Fibroblast of skin of right quadriceps (primary cell): ENCODE data around the gene OMP.
"Not testable (repeated sequence)": the region's sequence is repeated elsewhere in the genome, so short reads cannot be mapped to it uniquely, and the experiment has no call there.

ENCODE experiments used
- DNase-seq: peaks from one replicate; pipeline ENCODE4 v3.0.0-alpha.2; 2013

Gene OMP

GRCh38 chr11:77088236-77089003, 14.2 kb upstream of the OMP start:
- DNase-seq, result no peak

GRCh38 chr11:77089004-77089545, 13.6 kb upstream of the OMP start:
- no peak for DNase-seq

DNA sequence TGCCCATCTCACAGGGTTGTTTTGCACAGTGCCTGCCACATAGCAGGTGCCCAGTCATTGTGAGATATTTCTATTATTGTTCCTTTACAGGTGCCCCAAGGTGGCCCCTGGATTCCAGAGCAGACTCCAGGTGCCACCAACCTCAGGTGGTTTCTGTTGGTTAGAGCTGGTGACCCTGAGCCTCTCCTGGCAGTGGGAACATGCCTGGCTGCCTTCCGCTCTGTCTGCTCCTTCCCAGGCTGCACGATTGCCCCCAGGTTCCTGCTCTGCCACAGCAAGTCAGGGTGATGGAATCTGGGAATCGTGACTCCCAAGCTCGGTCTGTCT, 12.6 kb upstream of the OMP start:
- no peak for DNase-seq

DNA sequence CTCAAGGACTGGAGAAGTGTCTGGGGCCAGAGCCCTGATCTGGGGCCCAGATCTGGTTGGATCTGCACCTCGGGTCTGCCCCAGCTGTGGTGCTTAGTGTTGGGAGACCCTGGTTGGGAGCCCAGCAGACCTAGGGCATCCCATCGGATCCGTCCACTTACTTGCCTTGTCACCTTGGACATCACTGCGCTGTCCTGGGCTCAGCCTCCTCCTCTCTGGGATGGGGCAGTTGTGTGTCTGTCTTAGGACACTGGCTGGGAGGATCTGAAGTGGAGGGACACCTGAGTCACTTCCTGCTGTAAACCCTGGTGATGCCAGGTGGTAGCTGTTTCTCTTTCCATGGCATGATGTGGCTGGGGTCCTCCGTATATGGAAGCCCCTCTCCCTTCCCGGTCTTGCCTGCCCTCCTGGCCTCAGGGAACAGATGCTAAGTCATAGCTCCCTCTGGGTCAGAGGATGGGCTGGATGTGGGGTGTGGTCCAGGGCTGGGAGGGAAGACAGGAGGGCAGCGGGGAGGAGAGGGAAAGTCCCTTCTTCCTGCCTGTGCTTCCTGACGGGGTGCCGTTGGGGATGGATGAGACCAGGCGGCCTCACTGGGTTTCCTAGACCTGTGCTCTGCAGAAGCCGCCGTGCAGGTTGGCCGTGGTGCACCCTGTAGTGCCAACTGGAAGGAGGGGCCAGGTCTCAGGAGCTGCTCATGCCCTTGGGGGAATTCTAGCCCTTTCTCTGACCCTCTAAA, 12.1 kb upstream of the OMP start:
- no peak for DNase-seq

GRCh38 chr11:77091146-77091940, 11.3 kb upstream of the OMP start:
- DNase-seq, result peak; percentile 60

DNA sequence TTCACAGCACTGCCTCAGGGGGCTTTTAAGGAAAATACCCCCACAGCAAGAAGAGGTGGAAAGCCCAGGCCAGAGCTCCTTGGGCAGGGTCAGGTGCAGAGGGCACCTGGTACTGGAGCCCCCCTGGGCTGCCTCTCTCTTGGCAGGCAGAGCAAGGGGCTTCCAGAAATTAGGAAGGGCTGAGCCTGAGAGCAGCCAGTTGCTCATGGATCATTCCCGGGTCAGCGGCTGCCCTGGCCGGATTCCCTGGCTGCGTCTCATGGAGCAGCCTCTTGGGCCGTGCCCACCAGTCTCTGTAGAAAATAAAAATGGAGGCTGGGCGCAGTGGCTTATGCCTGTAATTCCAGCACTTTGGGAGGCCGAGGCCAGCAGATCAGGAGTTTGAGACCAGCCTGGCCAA, 10.3 kb upstream of the OMP start:
- DNase-seq, result no peak

- DNase-seq, result no peak
Observed at GRCh38 chr11:77093056-77093891, 9.4 kb upstream of the OMP start.

GRCh38 chr11:77093987-77094840, 8.4 kb upstream of the OMP start:
- no peak for DNase-seq

GRCh38 chr11:77094841-77095365, 7.7 kb upstream of the OMP start:
- no peak for DNase-seq

DNA sequence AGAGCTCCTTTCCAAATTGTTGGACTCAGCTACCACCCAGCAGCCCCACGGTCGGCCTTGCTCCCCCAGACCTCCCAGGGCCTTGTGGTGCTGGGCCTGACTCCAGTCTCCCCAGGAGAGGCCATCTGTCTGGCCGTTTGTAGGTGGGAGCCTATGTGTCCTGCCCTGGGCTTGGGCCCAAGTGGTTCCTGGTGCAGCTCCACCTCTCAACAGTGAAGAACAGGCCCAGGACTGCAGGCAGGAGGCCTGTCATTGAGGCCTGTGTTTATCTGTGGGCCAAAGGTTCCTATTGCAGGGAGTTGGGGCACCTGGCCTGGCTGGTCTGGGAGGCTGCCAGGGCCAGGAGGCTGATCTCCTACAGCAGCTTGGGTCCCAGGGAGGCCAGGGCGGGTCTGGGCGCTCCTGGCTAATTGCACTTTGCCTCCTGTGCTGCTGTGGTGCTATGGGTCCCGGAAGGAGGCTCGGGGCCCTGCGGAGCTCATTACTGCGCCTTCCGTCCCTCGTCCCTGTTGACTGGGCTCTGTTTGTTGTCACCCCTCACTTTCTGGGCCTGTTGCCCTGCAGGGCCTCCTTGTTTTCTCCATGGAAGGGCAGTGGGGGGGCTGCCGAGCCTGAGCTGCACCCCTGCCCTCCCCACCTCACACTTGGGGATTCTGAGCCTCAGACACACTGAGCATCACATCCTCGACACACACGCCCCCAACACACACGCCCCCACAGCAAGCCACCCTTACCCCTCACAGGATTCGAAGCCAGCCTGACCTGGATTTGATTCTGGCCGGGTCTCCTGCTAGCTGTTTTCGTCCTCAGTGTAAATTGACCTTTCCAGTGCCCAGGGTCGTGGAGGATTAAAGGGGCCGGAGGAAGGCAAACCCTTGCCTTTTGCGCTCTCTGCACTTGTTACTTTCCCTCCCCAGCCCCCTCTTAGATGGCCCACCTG, 6.8 kb upstream of the OMP start:
- DNase-seq, result no peak

- DNase-seq, result no peak
Observed at GRCh38 chr11:77096591-77097019, 6.0 kb upstream of the OMP start.

- DNase-seq, result not testable (repeated sequence)
Observed at GRCh38 chr11:77097180-77097579, 5.5 kb upstream of the OMP start.

DNA sequence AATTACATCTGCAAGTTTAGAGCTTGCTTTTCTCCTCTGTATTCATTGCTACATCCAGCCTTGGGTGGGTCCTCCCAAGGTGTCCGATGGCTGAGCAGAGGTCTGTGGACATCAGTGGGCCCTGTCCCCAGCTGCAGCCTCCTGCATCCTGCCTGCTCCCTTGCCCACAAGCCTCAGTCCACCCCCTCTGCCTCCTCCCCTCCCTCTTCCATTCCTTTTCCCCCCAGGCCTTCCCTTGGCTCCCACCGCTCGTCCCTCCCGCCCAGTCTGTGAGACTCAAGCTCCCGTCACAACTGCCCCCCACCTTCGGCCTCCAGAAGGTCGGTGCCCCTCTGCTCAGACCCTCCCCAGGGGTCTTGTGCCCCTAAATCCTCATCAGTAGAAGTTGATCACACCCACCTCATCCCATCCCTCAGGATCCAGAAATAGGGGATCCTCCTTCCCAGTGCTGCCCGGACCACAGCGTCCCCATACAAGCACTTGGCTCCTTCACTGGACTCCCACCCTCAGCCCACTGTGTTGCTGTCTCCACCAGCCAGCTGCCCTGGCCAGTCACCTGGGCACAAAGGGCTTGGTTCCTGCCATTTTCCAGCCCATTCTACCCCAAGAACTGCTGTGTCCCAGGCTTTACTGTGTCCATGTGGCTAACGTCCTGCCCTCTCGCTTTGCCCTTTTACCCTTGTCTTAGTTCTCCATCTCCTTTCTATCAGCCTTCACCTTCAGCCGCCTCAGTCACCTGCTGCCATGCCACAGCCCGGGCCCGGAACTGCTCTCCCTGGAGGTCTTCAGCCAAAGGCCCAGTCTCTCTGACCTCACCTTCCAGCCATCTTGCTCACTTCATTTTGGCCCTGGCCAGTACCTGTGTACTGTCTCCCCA, 2.2 kb upstream of the OMP start:
- no peak for DNase-seq

DNA sequence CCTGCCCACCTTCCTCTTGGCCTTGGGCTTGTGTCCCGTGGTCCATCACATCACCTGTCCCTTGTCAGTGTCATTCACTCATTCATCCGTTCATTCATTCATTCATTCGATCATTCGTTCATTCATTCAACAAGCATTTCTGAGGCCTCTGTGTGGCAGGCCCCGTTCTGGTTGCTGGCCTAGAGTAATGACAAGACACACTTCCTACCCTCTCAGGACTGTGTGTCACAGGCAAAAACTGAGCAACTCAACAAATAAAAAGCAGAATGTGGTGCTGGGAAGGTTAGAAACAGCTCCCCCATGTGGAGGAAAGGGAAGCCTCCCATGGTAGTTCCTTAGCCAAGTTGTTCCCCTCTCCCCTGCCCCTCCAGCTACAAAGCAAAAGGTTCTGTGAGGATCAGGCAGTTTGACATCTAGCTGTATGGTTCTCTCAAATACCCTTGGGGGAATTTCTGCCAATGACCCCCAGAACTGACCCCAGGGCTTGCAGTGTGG, 1.6 kb upstream of the OMP start:
- DNase-seq, result no peak

GRCh38 chr11:77103319-77103718, 679 bp downstream of the OMP start:
- DNase-seq, result no peak

DNA sequence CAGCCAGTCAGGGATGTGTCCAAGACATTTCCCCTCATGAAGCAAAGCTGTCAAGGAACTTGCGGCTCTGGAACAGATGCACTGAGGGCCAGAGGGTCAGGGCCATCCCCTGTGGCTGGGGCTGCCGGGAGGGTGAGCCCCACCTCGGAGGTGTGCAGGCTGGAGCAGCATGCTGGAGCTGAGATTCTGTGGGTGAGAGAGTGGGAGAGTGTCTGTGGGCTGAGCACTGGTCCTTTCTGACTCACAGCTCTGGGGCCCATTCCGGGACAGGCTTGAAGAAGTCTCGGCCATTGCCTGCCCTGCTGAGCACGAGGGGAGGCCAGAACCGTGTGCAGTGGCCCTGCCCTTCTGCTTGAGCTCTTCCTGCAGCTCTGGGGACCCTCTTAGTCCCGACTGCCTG, 2.1 kb downstream of the OMP start:
- DNase-seq, result no peak

DNA sequence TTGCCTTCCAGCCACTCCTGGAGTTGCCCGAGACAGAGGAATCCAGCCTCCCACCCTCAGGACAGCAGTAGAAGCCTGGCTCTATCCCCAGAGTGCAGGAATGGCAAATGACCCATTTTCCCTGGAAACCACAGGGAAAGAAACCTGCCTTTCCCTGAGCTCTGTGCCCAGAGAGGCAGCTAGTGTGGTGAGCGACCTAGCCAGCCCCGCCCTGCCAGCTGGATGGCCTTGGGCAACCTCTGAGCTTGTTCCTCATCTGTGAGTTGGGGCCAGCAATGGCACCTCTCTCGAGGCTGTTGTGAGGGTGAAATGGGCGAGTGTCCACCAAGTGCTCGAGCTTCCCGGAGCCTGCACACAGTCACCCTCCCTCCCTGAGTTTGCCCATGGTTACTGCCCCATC, 3.7 kb downstream of the OMP start:
- no peak for DNase-seq

- no peak for DNase-seq
Observed at GRCh38 chr11:77106759-77107158, 4.1 kb downstream of the OMP start.

- DNase-seq, result peak; percentile 70
Observed at GRCh38 chr11:77107950-77108349, 5.3 kb downstream of the OMP start.
